Keratinocyte (primary cell): ENCODE data around the gene ADAT3.

Source experiments
- EZH2 ChIP-seq: IDR thresholded peaks from one replicate; pipeline ENCODE4 v1.6.1; 2012; ENCODE audit warnings: inconsistent platforms, mild to moderate bottlenecking, low read length, moderate library complexity
- TF ChIP-seq, protein P1 (sequence below), 3 experiments: IDR thresholded peaks in 1 of 3; conservative IDR thresholded peaks in 1 of 3; optimal IDR thresholded peaks in 1 of 3; 2 replicates in 2 of 3; 3 replicates in 1 of 3; pipeline versions ENCODE3 to v1.5.1; 2011; ENCODE audit warnings: low read length in 3 of 3, mild to moderate bottlenecking in 3 of 3, moderate library complexity in 2 of 3, control low read depth in 1 of 3, inconsistent platforms in 1 of 3; ENCODE audit not compliant: insufficient read depth in 2 of 3; ENCODE audit errors: extremely low read depth in 1 of 3

DNA sequence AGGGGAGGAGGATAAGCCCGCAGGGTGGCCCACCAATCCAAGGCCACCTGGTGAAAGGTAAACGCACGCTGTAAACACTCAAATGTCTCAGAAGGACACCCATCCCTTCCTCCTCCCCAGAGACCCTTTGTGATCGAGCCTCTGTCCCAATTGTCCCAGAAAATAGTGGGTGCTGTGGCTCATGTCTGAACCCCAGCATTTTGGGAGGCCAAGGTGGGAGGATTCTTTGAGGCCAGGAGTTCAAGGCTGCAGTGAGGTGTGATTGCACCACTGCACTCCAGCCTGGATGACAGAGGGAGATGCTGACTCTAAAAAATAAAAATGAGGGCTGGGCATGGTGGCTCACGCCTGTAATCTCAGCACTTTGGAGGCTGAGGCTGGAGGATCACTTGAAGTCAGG, 16.8 kb upstream of the ADAT3 start:
- TF ChIP-seq, protein P1, sequence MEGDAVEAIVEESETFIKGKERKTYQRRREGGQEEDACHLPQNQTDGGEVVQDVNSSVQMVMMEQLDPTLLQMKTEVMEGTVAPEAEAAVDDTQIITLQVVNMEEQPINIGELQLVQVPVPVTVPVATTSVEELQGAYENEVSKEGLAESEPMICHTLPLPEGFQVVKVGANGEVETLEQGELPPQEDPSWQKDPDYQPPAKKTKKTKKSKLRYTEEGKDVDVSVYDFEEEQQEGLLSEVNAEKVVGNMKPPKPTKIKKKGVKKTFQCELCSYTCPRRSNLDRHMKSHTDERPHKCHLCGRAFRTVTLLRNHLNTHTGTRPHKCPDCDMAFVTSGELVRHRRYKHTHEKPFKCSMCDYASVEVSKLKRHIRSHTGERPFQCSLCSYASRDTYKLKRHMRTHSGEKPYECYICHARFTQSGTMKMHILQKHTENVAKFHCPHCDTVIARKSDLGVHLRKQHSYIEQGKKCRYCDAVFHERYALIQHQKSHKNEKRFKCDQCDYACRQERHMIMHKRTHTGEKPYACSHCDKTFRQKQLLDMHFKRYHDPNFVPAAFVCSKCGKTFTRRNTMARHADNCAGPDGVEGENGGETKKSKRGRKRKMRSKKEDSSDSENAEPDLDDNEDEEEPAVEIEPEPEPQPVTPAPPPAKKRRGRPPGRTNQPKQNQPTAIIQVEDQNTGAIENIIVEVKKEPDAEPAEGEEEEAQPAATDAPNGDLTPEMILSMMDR (optimal IDR thresholded peaks at IDR 0.05 in 1 of 3, IDR thresholded peaks at IDR 0.05 in 1 of 3, conservative IDR thresholded peaks at IDR 0.05 in 1 of 3; ENCODE audit: extremely low read depth in 1 of 3, insufficient read depth in 2 of 3, low read length in 3 of 3), result no peak
- TF ChIP-seq EZH2, result no peak
